T-helper 2 cell (primary cell): ENCODE data around the gene NKTR.

Experiments used
- DNase-seq, 5 experiments: peaks; one replicate each; pipeline versions ENCODE4 v3.0.0 to v3.0.0-alpha.2; 2012 to 2022

The NKTR gene

DNA sequence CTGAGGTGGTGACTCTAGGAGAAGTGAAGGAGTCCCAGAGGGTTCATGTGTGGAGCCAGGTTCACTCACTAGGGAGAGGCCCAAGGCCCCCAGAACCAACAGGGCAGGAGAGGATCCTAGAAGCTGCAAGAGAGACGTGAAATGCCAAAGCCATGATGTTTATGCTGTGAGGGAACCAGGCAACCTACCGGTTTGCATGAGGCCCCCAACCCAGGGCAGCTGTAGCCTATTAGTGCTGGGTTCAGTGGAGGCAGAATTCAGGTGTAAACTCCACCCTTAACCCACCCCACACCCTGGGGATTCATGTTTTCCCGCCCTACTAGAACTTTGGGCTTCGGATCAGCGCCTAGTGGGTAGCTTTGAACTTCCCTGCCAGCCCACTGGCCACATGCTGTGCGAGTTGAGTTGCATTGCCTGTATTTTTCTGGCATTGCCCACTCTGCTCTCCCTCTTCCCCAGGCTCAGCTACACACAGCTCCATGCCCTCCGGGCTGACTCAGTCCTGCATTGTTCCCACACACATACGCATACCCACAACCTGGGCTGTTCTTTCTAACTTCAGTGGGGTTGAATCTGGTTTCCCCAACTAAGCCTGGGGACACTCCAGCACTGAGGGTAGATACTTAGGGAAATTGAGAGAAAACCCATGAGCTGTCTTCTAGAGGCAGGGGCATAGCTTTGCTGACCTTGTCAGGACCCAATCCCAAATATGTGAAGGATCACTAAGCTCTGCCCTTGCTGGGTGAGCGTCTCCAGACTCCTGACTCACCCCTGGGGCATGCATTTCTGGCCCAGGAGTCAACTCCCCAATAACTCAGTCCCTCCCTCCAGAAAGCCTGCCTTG is 51.0 kb downstream of the NKTR start:
- DNase-seq = no peak

DNA sequence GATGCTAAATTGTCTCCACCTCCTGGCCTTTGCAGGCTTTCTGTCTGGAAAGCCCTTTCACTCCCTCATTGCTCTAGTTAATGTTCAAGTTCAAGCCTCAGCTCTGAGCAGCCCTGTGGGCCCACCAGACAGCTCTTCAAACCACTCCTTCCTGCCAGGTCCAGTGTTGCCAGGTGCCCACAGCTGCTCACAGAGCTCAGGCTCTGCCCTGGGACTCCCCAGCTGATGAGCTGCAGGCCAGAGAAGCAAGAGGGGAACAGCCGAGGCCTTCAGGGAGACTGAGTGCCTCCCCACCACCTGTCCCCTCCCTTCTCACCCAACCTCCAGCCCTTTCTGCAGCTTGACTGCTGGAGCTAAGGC is 51.7 kb downstream of the NKTR start:
- no peak for DNase-seq

DNA sequence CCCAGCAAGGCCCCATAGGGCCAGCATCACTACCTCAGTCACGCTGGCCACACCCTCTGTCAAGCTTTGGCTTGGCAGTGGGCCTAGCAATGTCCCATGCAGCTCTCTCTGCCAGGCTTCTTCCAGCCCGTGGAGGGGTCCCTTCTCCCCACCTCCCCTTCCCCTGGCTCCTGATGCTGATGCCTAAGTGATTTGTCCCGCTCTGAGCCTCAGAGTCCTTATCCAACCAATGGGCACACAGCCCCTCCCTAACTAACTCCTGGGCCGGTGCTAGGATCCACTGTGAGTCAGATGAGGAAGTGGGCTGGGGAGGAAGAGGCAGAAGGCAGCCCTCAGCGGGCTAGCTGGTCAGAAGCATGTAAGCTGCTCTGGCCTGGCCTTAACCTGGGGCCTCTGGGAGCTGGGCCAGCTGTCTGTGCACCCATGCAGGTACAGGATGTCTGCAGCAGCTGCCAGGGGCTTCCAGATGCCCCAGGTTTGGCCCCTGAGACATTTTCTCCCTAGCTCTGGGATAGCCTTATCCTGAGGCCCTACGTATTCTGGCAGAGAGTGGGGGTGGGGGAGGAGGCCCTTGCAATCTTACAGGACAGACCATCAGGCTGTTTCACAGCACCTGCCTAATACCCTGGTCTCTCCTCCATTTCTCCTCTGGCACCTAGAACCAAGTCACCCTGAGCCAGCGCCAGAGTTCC is 52.3 kb downstream of the NKTR start:
- no peak for DNase-seq

DNA sequence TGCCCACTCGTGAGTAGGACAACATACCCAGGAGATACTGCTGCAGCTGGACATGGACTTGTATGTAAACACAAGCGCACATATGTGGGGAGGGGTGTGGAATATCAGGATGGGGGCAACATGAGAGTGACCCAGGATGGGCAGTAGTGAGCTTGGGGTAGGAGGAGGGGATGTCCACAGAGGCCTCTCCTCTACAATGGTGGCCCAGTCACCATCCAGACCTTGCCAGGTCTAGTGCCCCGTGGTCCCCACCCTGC is 52.7 kb downstream of the NKTR start:
- DNase-seq = no peak

DNA sequence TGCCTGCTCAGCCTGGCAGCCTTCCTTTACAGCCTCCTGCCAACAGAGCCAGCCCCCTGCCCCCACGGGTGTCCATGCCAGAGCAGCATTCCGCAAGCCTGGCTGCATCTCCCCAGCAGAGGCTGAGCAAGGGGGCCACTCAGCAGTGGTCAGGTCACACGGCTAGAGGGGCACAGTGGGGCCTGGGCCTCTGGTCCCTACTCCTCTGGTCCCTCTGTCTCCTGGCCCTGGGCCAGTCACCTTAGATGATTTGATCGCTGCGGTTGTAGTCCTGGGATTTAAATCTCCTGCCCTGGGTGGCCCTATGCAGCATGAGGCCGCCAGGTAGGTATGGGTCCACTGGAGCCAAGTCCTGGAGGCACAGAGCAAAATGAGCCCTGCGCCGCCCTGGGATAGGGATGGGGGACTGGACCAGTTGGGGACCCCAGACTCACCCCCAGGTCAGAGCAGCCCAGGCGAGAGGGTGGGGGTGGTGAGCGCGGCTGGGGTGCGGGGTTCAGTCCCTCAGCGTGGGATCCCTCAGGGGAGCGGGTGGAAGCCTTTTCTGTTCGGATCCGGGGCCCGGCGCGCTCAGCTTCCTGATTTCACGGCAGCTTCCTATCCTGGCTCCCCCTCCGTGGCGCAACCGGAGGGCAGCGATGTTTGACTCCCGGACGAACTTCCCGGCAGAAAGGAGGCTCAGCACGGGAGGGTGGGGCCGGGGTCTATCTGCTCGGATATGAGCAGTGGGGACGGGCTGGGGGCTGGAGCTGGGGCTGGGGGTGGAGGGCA is 53.3 kb downstream of the NKTR start, which contains the start of gene ZBTB47:
Gene ZBTB47, plus strand, starts transcription at position 138 of the 771 bp plus-strand sequence. CDS start 4,659 bp downstream, outside the sequence.
- no peak for DNase-seq

DNA sequence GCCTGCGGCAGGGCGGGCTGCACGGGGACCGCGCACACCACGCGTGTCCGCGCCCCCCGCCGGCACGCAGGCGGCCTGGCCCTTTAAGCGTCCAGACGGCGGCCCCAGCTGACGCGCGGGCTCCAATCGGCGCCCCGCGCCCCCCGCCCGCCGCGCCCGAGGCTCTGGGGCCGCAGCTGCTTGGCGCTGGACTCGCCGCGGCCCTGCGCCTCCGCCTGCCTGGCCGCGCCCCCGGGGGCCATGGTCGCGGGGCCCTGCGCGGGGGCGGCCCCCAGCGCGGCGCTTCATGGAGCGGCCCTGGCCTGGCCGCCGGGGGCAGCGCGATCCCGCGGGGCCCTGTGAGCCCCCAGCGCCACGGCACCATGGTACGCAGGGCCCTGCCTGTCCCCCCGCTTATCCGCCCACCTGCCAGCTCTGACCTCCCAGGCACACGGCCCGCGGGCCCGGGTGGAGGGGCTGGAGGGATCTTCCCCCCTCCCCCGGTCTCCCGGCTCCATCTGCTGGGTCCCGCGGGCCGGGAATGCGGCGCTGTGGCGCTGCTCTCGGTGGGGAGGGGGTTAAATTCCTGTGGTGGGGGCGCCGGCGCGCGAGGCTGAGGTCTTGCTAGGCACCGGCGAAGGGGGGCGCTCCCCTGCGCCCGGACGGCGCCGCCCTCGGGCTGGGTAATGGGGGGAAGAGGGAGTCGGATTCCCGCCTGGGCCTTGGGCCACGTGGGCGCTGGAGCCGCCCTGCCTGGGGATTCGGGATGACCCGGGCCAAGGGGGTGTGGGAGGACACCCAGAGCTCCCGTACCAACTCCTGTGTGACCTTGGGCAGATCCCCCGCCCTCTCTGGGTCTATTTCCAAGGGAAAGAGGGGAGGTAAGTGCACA is 54.1 kb downstream of the NKTR start:
- DNase-seq = no peak

DNA sequence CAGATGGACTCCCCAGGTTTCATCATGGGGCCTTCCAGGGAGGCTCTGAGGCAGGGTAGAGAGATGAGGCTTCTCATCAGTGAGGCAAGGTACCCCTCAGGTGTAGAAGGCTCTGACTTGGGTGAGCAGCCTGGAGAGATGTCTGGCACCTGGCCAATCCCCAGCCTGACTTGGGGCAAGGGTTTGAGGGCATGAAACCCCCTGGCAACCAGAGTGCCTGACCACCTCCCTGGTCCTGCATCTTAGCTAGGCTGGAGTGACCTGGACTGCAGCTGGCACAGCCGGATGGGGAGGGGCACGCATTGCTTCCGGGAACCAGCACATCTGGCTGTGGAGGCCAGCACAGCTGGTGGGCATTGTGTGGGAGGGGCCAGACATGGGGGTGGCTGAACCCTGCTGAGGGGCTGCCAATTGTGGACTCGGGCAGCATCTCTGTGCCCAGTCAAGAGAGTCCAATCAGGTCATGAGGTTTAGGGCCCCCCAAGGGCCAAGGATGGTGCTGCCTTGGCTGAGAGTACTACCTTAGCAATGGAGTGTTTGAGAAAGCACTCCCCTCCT is 54.9 kb downstream of the NKTR start:
- no peak for DNase-seq

DNA sequence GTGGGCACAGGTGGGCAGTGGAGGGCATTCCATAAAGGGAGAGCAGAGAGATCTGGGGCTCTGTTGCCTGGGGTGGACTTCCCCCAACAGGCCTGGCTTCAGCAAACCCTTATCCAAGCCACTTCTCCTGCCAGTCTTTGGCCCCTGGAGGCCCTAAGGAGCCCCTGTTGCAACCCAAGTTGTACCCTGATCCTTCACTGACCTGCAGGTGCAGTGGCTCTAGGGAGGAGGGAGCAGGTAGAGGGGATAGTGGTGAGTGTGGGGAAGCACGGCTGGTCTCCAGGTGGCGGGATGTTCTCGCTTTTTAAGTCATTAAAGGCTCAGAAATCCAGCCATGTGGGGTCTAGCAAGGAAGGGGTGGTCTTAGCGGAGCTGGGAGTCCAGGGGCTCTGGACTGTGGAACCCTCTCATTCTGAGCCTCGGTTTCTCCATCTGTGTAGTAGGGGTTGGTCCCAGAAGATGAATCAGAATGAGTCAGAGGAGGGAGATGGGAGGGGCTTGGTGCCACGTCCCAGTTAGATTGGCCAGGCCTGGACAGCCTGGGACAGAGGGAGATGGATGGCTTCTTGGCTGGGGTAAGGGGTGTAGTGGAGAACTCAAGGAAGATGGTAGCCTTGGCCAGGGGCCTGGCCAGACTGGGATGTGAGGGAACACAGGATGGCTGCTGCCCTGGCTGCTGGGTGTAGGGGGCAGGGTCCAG is 55.6 kb downstream of the NKTR start:
- DNase-seq = no peak

DNA sequence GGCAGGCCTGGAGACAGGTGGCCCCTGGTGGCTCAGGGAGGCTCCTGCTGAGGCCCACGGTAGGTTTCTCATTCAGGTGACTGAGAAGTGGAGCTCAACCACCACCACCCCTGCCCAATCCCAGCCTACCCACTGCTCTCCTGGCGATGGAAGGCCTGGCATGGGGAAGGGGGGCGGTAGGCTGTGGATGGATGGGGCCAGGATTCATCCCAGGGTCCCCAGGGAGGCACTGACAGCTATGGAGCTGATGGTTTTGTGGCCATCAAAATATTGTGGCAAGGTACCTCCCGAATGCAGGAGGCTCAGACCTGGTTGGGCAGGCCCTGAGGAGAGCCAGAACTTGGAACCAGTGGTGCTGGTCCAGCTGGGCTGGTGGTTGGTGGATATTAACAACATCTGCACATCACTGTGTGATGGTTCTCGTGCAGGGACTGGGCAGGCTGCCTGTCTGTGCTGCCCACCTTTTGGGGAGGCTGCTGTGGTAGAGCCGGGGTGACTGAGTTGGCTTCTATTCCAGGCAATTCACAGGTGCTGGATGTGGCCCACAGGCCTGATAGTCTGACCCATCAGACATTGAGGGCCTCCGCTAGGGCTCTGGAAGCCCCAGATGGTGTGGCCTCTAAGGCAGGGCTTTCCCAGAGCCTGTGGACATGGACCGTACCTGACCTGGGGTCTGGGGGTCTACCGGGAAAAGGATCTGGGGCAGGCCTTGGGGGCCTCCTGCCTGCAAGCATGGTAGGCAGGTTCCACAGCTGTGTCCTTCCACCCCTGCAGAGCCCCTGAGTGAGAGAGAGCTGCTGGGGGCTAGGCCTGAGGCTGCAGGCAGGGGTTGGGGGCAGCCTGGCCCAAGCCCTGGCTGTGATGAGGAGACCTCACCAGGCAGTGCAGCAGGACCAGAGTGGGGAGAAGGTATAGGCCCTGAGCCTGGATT is 56.5 kb downstream of the NKTR start:
- DNase-seq = no peak

DNA sequence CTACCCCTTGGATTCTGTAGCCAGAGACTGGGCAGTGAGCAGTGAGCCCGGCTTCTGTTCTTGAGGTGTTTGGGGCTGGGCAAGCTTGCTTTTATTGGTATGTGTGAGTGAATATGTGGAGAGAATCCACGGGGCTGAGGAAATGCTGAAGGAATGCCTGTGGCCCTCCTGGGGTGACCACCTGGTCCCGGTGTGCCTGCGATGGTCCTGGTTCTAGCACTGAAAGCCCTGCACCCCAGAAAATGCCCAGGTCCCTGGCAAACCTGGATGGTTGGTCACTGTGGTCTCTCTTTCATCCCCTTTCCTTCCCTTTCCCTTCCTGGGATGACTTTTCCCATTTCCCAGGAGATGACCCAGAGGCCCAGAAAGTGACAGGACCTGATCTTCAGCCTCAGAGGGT is 57.2 kb downstream of the NKTR start:
- no peak for DNase-seq

DNA sequence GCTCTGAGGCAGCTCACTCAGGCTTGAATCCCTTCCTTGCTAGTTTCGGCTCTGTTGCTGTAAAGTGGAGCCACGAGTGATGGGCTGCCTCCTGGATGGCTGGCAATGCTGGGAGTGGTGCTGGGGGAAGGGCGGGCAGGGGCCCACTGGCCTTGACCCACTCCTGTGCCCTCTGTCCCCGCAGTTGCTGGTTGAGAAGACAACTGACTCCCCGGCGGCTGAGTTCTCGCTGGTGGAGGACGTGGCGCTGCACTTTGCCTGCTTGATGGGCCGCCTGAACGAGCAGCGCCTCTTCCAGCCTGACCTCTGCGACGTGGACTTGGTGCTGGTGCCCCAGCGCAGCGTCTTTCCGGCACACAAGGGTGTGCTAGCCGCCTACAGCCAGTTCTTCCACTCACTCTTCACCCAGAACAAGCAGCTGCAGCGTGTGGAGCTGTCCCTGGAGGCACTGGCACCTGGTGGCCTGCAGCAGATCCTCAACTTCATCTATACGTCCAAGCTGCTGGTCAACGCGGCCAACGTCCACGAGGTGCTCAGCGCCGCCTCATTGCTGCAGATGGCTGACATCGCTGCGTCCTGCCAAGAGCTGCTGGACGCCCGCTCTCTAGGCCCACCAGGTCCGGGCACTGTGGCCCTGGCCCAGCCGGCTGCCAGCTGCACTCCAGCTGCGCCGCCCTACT is 57.7 kb downstream of the NKTR start:
- no peak for DNase-seq

DNA sequence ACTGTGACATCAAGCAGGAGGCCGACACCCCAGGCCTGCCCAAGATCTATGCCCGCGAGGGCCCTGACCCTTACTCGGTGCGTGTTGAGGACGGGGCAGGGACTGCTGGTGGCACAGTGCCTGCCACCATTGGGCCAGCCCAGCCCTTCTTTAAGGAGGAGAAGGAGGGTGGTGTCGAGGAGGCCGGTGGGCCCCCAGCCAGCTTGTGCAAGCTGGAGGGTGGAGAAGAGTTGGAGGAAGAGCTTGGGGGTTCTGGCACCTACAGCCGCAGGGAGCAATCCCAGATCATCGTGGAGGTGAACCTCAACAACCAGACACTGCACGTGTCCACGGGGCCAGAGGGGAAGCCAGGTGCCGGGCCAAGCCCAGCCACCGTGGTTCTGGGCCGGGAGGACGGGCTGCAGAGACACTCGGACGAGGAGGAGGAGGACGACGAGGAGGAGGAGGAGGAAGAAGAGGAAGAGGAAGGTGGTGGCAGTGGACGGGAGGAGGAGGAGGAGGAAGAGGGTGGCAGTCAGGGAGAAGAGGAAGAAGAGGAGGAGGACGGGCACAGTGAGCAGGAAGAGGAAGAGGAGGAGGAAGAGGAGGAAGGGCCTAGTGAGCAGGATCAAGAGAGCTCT is 58.4 kb downstream of the NKTR start:
- DNase-seq = no peak

DNA sequence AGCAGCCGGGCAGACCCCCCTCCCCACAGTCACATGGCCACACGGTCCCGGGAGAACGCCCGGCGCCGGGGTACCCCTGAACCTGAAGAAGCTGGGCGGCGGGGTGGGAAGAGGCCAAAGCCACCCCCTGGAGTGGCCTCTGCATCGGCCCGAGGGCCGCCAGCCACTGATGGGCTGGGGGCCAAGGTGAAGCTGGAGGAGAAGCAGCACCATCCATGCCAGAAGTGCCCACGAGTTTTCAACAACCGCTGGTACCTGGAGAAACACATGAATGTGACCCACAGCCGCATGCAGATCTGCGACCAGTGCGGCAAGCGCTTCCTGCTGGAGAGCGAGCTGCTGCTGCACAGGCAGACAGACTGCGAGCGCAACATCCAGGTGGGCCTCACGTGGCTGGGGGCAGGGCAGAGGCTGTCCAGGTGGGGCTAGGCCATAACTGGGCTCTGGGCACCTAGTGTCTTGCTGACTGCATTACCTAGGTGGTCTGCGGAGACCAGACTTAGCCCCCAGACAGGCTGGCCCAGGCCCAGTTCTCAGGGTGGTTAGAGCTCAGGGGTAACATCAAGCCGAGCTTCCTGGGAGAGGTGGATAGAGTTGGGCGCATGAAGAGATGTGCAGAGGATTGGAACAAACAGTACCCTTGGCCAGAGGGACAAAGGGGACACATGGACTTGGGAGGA is 59.1 kb downstream of the NKTR start:
- no peak for DNase-seq

DNA sequence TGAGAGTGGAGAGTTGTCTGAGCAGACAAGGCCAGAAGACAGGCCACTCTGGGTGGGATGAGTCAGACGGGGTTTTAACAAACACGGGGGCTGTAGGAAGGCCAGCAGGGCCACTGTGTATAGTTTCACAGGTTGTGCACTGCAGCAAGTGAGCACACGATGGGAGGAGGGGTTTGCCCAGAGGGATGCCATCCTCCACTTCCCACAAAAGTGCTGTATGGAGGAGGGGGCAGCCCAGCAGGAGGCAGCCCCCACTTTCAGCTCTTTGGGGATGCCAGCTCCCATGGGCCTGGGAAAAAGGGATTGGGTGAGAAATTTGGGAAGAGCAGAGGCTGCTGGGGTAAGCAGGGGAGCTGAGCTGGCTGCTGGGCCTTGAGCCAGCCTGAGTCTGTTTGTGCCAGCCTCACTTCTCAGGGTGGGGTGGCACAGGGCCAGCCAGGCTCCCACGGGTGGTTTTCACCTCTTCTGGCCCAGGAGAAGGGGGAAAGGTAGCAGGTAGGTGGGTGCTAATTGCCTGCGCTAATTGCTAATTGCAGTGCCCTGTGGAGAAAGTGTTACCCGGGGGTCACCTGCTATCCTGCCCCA is 59.7 kb downstream of the NKTR start:
- DNase-seq = no peak

DNA sequence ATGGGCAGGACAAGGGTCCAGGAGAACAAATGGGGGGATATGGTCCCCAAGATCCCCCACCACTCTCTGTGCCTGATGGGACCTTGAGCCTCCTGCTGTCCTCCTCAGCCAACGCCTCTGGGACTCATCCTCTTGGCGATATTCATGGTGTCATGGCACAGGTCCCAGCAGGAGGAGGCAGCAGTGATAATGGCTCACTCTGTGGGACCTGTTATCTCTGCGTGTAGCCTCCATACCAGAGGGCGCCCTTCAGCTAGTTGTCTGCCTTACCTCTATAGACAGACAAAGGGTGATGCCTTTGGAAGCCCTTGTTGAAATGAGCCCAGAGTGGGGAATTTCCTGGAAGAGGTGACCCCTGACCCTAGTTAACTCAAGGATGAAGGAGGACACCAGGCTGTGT is 60.4 kb downstream of the NKTR start:
- DNase-seq = no peak

DNA sequence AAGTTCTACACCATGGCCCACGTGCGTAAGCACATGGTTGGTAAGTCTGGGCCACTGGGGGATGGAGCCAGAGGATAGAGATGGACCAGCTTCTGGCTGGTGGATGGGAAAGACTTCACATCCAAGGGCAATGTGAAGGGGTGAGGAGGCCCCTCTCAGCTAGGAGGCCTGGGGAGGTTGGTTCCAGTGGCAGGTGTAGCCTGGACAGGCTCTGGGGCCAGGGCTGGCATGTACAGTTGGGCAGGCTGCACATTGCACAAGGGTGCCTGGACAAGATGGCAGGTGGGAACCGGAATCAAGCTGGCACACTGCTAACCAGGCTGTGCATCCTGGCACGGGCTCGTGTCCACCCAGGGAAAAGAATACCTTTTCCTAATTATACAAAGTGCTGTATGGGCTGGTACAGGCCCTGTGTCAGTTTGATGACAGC is 61.1 kb downstream of the NKTR start:
- no peak for DNase-seq

DNA sequence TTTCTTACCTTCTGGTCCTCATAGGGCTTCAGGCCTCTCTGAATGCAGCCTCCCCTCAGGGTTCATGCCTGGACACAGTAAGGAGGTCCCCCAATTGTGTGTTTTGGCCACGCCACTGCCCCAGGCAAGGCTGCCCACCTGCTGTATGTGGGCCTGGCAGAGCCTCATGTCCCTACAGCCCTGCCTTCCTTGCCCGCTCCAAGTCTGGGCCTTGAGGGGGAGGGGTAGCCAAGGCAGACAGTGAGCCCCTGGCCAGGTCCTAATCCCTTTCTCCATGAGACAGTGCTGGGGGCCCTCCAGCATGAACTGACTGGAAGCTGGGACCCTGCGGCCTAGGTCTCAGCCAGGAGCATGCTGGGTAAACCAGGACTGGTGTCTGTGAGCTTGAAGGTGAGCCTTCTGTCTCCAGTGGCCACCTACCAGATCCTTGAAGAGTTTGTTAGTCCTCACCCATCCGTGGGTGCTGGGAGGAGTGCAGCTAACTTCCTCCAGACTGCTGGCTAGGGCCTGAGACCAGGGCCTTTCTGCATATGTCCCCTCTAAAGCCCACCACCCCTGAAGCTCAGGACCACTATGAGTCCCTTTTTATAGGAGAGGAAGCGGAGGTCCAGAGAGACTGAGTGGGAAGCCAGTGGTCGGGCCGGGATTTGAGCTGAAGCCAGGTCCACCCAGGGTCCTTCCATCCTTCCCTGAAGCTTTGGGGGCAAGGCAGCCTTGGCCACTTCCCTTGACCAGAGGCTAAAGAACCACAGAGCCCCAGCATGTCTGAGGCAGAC is 61.7 kb downstream of the NKTR start:
- DNase-seq = no peak
